HCT116 (cell line): ENCODE measurements around the gene HPCAL1. TPM values are rescaled to one million over a fixed set of nuclear protein-coding genes. Genes with fewer than 3 reads are reported as not detected.

Experiments
- ATAC-seq: fragments of 200-7000 bp; cut with Tn5 transposase; 2 replicates; pipeline ENCODE4 v1.9.1; 2020; ENCODE audit warnings: mild to moderate bottlenecking, moderate library complexity
- BruUV-seq: library from RNA; stranded (reverse); fragments of 400-500 nt; replicated peaks from 2 replicates; lab custom pipeline; 2021; lab: Mats Ljungman, UMichigan
- CTCF ChIA-PET: fragments of 300-600 bp; sonication (Branson Sonifier 250); formaldehyde crosslinking; loops from one replicate; lab custom pipeline; 2021; ENCODE audit warnings: antibody characterized with exemption; lab: Charles Lee
- POLR2A ChIA-PET: fragments of 300-600, 350-600 bp; sonication (Branson Sonifier 250); formaldehyde crosslinking; loops from one replicate; lab custom pipeline; 2021; ENCODE audit warnings: antibody characterized with exemption; lab: Charles Lee
- RAD21 ChIA-PET, 2 experiments: fragments of 300-600 bp; sonication (Branson Sonifier 250); formaldehyde crosslinking; loops; one replicate each; lab custom pipeline; 2023; ENCODE audit warnings: low total read pairs in 2 of 2; ENCODE audit not compliant: uncharacterized antibody in 2 of 2, unreplicated experiment in 2 of 2, low non-redundant PET in 1 of 2; lab: Charles Lee
- DNase-seq: peaks from one replicate; pipeline ENCODE4 v3.0.0-alpha.2; 2010; ENCODE audit warnings: low read depth, low spot score
- H2AFZ ChIP-seq: fragments of 200-600 bp; shearing (Covaris generic), sonication (generic); 2 replicates; pipeline ENCODE4 v1.6.1; 2017; ENCODE audit warnings: low read depth, mixed run types, mixed read lengths, antibody characterized with exemption, low read length; ENCODE audit not compliant: poor library complexity, severe bottlenecking
- H3K27ac ChIP-seq: 2 replicates; pipeline ENCODE4 v1.5.1; 2012; ENCODE audit warnings: low read depth, low read length
- H3K27me3 ChIP-seq: fragments of 200-600 bp; sonication (generic); 2 replicates; pipeline ENCODE4 v1.6.1; 2016; ENCODE audit warnings: mixed run types, low read length, mixed read lengths; ENCODE audit not compliant: insufficient read depth
- H3K36me3 ChIP-seq, 2 experiments: fragments of 200-500 bp in 1 of 2; fragments of 200-600 bp in 1 of 2; sonication (Bioruptor generic) in 1 of 2; sonication (generic) in 1 of 2; 2 replicates each; pipeline versions ENCODE4 v1.5.1 to v1.6.1; 2014 to 2016; ENCODE audit warnings: low read length in 2 of 2, inconsistent platforms in 1 of 2, mixed read lengths in 1 of 2, mixed run types in 1 of 2; ENCODE audit not compliant: insufficient read depth in 2 of 2, control insufficient read depth in 1 of 2
- H3K4me1 ChIP-seq, 2 experiments: fragments of 200-600 bp in 1 of 2; sonication (generic) in 1 of 2; 2 replicates each; pipeline versions ENCODE4 v1.5.1 to v1.6.1; 2012 to 2017; ENCODE audit warnings: low read length in 2 of 2, inconsistent platforms in 1 of 2, mild to moderate bottlenecking in 1 of 2, mixed read lengths in 1 of 2, mixed run types in 1 of 2, moderate library complexity in 1 of 2; ENCODE audit not compliant: insufficient read depth in 2 of 2, control insufficient read depth in 1 of 2
- H3K4me2 ChIP-seq: fragments of 200-600 bp; sonication (generic); 2 replicates; pipeline ENCODE4 v1.6.1; 2017; ENCODE audit warnings: mixed run types, low read length, mixed read lengths
- H3K4me3 ChIP-seq, 2 experiments: fragments of 200-600 bp in 1 of 2; sonication (generic) in 1 of 2; replicated peaks in 1 of 2; 2 replicates each; pipeline ENCODE4 v1.5.1; 2011 to 2016; ENCODE audit warnings: low read length in 2 of 2, control low read depth in 1 of 2, low read depth in 1 of 2, mild to moderate bottlenecking in 1 of 2, mixed read lengths in 1 of 2, mixed run types in 1 of 2
- H3K79me2 ChIP-seq: fragments of 200-600 bp; sonication (generic); 2 replicates; pipeline ENCODE4 v1.6.1; 2017; ENCODE audit warnings: mild to moderate bottlenecking, mixed run types, low read length, moderate library complexity, mixed read lengths; ENCODE audit not compliant: insufficient read depth
- H3K9ac ChIP-seq: fragments of 200-600 bp; sonication (generic); 2 replicates; pipeline ENCODE4 v1.6.1; 2016; ENCODE audit warnings: low read length, mixed read lengths
- H3K9me2 ChIP-seq: fragments of 200-600 bp; sonication (generic), shearing (Covaris generic); 2 replicates; pipeline ENCODE4 v1.6.1; 2017; ENCODE audit warnings: mixed run types, mild to moderate bottlenecking, moderate library complexity; ENCODE audit not compliant: insufficient read depth
- H3K9me3 ChIP-seq, 2 experiments: fragments of 200-500 bp in 1 of 2; fragments of 200-600 bp in 1 of 2; sonication (Bioruptor generic) in 1 of 2; sonication (generic) in 1 of 2; 2 replicates each; pipeline ENCODE4 v1.6.1; 2014 to 2017; ENCODE audit warnings: low read length in 2 of 2, mixed read lengths in 2 of 2, inconsistent platforms in 1 of 2, low read depth in 1 of 2, mild to moderate bottlenecking in 1 of 2, mixed run types in 1 of 2, moderate library complexity in 1 of 2; ENCODE audit not compliant: control insufficient read depth in 1 of 2, insufficient read depth in 1 of 2
- H4K20me1 ChIP-seq: fragments of 200-600 bp; sonication (generic), shearing (Covaris generic); 2 replicates; pipeline ENCODE4 v1.6.1; 2017; ENCODE audit warnings: mixed run types, mild to moderate bottlenecking, moderate library complexity; ENCODE audit not compliant: insufficient read depth
- CBX3 ChIP-seq: IDR thresholded peaks from 2 replicates; pipeline ENCODE4 v1.6.1; 2012; ENCODE audit warnings: low read depth
- EZH2 ChIP-seq: fragments of 200-600 bp; sonication (generic); IDR thresholded peaks from 2 replicates; pipeline ENCODE4 v1.6.1; 2017; ENCODE audit warnings: antibody characterized with exemption, mixed run types
- FOSL1 ChIP-seq: IDR thresholded peaks from 2 replicates; pipeline ENCODE4 v1.6.1; 2012; ENCODE audit warnings: low read depth
- REST ChIP-seq: IDR thresholded peaks from 2 replicates; pipeline ENCODE4 v1.6.1; 2012; ENCODE audit warnings: low read depth
- SRF ChIP-seq: IDR thresholded peaks from 2 replicates; pipeline ENCODE4 v1.6.1; 2012; ENCODE audit warnings: low read depth
- ZNF274 ChIP-seq: fragments of 200-500 bp; sonication (Bioruptor generic); IDR thresholded peaks from 2 replicates; pipeline ENCODE4 v1.6.1; 2014; ENCODE audit warnings: mild to moderate bottlenecking, low read depth, low read length, inconsistent platforms
- intact Hi-C: fragments of 100-400 bp; cut with micrococcal nuclease; formaldehyde crosslinking; loops from 2 replicates; pipeline ENCODE4 v1.10.0; 2022
- total RNA-seq: library from RNA; stranded (reverse); gene quantifications from one replicate; pipeline ENCODE4 v1.2.1, GENCODE V29; 2021; ENCODE audit not compliant: unreplicated experiment
- TF ChIP-seq, protein P1 (sequence below): IDR thresholded peaks from 2 replicates; pipeline ENCODE4 v1.6.1; 2012

HPCAL1 gene
- total RNA-seq, 1 experiment from 2014 or later, result 111 TPM

DNA sequence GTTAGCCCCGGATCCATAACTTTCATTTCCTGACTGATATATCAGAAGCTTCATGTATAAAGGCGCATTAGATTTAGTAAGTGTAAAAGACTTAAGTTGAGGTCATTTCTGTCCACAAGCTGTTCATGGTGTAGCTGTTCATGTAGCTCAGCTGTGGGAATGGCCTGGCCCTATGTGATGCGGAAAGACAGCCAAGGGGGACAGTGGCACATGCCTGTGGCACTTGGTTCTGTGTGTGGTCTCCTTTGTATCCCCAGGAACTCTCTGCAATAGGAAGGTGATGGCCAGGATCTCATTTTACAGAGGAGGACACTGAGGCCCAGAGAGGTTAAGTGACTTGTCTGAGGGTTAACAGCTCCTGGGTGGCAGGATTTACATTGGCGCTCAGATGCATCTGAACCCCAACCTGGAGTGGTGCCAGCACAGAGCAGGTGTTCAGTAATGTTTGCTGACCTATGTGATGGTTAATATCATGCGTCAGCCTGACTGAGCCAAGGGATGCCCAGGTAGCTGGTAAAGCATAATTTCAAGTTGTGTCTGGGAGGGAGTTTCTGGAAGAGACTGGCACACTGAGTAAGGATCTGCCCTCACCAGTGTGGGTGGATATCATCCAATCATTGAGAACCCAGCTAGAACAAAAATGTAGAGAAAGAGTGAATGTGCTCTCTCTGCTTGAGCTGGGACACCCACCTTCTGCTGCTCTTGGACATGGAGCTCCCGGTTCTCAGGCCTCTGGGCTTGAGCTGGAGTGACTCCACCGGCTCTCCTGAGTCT is 25.4 kb downstream of the HPCAL1 start:
- POLR2A ChIA-PET, result no interaction called here

More for the DNA sequence above, 25.4 kb downstream of the HPCAL1 start:
- no TSS peak for BruUV-seq
- DNase-seq (no peak), ATAC-seq (no peak)
- peaks cover 98% of the 10 kb centered on the region for H3K79me2 ChIP-seq
- H2AFZ ChIP-seq, result no peak overlapping the region
- ChIA-PET RAD21 (no interaction called here), CTCF (interaction anchor here (0.8 to 2.5 kb wide), 2 partner anchors 25 to 81 kb away, joined by 3 to 8 read pairs; partner anchors contain the start of gene HPCAL1)
- H3K4me3 ChIP-seq, result no peak overlapping the region
- no peaks in the 10 kb centered on the region for H3K9me2 ChIP-seq
- H4K20me1 ChIP-seq, result peaks cover 3% of the 10 kb centered on the region; the same call in 1 of the 2 replicates
- H3K36me3 ChIP-seq, result no peaks in the 10 kb centered on the region
- intact Hi-C loops, result no loop called here
- no peak overlapping the region for H3K4me2 ChIP-seq
- TF ChIP-seq CBX3 (no peak), REST (no peak), EZH2 (no peak), ZNF274 (no peak), FOSL1 (no peak), SRF (no peak)
- TF ChIP-seq, protein P1, sequence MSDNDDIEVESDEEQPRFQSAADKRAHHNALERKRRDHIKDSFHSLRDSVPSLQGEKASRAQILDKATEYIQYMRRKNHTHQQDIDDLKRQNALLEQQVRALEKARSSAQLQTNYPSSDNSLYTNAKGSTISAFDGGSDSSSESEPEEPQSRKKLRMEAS, result peak; percentile 18; the same call in 1 of the 2 replicates
- H3K27me3 ChIP-seq, result no peaks in the 10 kb centered on the region
- H3K9ac ChIP-seq, result no peak overlapping the region
- H3K4me1 ChIP-seq, result peaks cover 43 to 77% of the 10 kb centered on the region in 2 experiments
- no peaks in the 10 kb centered on the region for H3K9me3 ChIP-seq
- no peak overlapping the region for H3K27ac ChIP-seq
